Measurements from ENCODE around the gene FOLR3. TPM values are rescaled to one million over a fixed set of nuclear protein-coding genes. Genes with fewer than 3 reads are reported as not detected.
"Not testable (repeated sequence)": the region's sequence is repeated elsewhere in the genome, so short reads cannot be mapped to it uniquely, and the experiment has no call there.

The FOLR3 gene
- total RNA-seq, 1 donor from 2014 or later: 0.52 TPM

DNA sequence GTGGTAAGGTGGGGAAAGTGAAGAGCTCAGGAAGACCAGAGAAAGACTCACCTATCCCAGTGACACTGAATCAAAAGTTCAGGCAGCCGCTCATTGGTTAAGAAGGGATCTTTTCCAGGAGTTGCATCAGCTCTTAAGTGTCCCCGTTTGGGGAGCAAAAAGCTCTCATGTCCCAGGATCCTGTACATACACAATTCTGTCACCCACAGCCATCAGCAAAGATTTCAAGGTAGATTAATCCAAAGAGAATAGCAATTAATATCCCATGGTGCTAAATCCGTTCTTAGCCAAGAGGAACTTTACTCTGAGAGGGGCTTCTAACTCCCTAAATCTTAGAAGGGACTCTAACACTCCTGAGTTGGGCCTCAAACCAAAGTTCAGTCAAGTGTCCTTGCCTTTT lies 19.3 kb downstream of the FOLR3 start:
- Histone ChIP-seq H3K27me3 (ENCODE audit: control insufficient read depth in 3 of 3, insufficient read depth in 3 of 3, low read length in 3 of 3) (peaks cover 0 to 6% (median 6%) of the 10 kb centered on the region in 3 donors), H3K9ac (ENCODE audit: low read depth in 1 of 3, low read length in 3 of 3) (no peak overlapping the region), H3K4me3 (ENCODE audit: low read length in 3 of 3) (no peak overlapping the region), H3K27ac (ENCODE audit: low read depth, low read length) (no peak overlapping the region), H3K9me3 (ENCODE audit: control insufficient read depth in 3 of 3, low read length in 3 of 3) (no peaks in the 10 kb centered on the region), H3K36me3 (ENCODE audit: control insufficient read depth in 3 of 3, insufficient read depth in 3 of 3, low read length in 3 of 3) (no peaks in the 10 kb centered on the region), H3K4me1 (ENCODE audit: control insufficient read depth in 3 of 3, insufficient read depth in 3 of 3, low read length in 3 of 3) (no peaks in the 10 kb centered on the region)

GRCh38 chr11:72155751-72156150 lies 20.2 kb downstream of the FOLR3 start:
- no peak overlapping the region for H3K27ac ChIP-seq (ENCODE audit: low read depth, low read length)
- no peak overlapping the region for H3K4me3 ChIP-seq (ENCODE audit: low read length in 3 of 3)
- H3K9ac ChIP-seq (ENCODE audit: low read depth in 1 of 3, low read length in 3 of 3): no peak overlapping the region
- H3K9me3 ChIP-seq (ENCODE audit: control insufficient read depth in 3 of 3, low read length in 3 of 3): no peaks in the 10 kb centered on the region
- H3K36me3 ChIP-seq (ENCODE audit: control insufficient read depth in 3 of 3, insufficient read depth in 3 of 3, low read length in 3 of 3): no peaks in the 10 kb centered on the region
- peaks cover 0 to 6% (median 6%) of the 10 kb centered on the region in 3 donors for H3K27me3 ChIP-seq (ENCODE audit: control insufficient read depth in 3 of 3, insufficient read depth in 3 of 3, low read length in 3 of 3)
- no peaks in the 10 kb centered on the region for H3K4me1 ChIP-seq (ENCODE audit: control insufficient read depth in 3 of 3, insufficient read depth in 3 of 3, low read length in 3 of 3)

GRCh38 chr11:72157131-72157530 lies 21.6 kb downstream of the FOLR3 start:
- H3K27me3 ChIP-seq (ENCODE audit: control insufficient read depth in 3 of 3, insufficient read depth in 3 of 3, low read length in 3 of 3): peaks cover 0 to 6% (median 6%) of the 10 kb centered on the region in 3 donors
- H3K36me3 ChIP-seq (ENCODE audit: control insufficient read depth in 3 of 3, insufficient read depth in 3 of 3, low read length in 3 of 3): no peaks in the 10 kb centered on the region
- no peaks in the 10 kb centered on the region for H3K4me1 ChIP-seq (ENCODE audit: control insufficient read depth in 3 of 3, insufficient read depth in 3 of 3, low read length in 3 of 3)
- no peak overlapping the region for H3K9ac ChIP-seq (ENCODE audit: low read depth in 1 of 3, low read length in 3 of 3)
- H3K27ac ChIP-seq (ENCODE audit: low read depth, low read length): no peak overlapping the region
- no peak overlapping the region for H3K4me3 ChIP-seq (ENCODE audit: low read length in 3 of 3)
- no peaks in the 10 kb centered on the region for H3K9me3 ChIP-seq (ENCODE audit: control insufficient read depth in 3 of 3, low read length in 3 of 3)

DNA sequence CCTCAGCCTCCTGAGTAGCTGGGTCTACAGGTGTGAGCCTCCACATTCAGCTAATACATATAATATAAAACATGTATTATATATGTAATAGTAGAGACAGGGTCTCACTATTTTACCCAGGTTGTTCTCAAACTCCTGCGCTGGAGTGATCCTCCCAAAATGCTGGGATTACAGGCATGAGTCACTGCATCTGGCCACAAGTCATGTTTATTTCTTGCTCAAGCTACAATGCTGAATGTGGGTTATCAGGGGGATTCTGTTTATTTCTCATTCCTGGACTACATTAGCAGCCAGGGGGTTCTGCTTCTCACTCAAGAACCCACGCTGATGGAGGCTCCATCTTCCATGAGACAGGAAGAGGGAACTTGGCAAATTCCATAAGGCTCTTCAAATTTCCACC lies 24.8 kb downstream of the FOLR3 start:
- Histone ChIP-seq H3K27me3 (ENCODE audit: control insufficient read depth in 3 of 3, insufficient read depth in 3 of 3, low read length in 3 of 3) (peaks cover 0 to 6% (median 6%) of the 10 kb centered on the region in 3 donors), H3K4me3 (ENCODE audit: low read length in 3 of 3) (no peak overlapping the region), H3K4me1 (ENCODE audit: control insufficient read depth in 3 of 3, insufficient read depth in 3 of 3, low read length in 3 of 3) (no peaks in the 10 kb centered on the region), H3K27ac (ENCODE audit: low read depth, low read length) (no peak overlapping the region), H3K9ac (ENCODE audit: low read depth in 1 of 3, low read length in 3 of 3) (no peak overlapping the region), H3K36me3 (ENCODE audit: control insufficient read depth in 3 of 3, insufficient read depth in 3 of 3, low read length in 3 of 3) (no peaks in the 10 kb centered on the region), H3K9me3 (ENCODE audit: control insufficient read depth in 3 of 3, low read length in 3 of 3) (no peaks in the 10 kb centered on the region)

- Histone ChIP-seq H3K4me1 (ENCODE audit: control insufficient read depth in 3 of 3, insufficient read depth in 3 of 3, low read length in 3 of 3) (no peaks in the 10 kb centered on the region), H3K9ac (ENCODE audit: low read depth in 1 of 3, low read length in 3 of 3) (no peak overlapping the region), H3K36me3 (ENCODE audit: control insufficient read depth in 3 of 3, insufficient read depth in 3 of 3, low read length in 3 of 3) (no peaks in the 10 kb centered on the region), H3K27ac (ENCODE audit: low read depth, low read length) (no peak overlapping the region), H3K27me3 (ENCODE audit: control insufficient read depth in 3 of 3, insufficient read depth in 3 of 3, low read length in 3 of 3) (peaks cover 0 to 6% (median 6%) of the 10 kb centered on the region in 3 donors), H3K9me3 (ENCODE audit: control insufficient read depth in 3 of 3, low read length in 3 of 3) (no peaks in the 10 kb centered on the region), H3K4me3 (ENCODE audit: low read length in 3 of 3) (no peak overlapping the region)
Observed at GRCh38 chr11:72162891-72163492, 27.5 kb downstream of the FOLR3 start.

DNA sequence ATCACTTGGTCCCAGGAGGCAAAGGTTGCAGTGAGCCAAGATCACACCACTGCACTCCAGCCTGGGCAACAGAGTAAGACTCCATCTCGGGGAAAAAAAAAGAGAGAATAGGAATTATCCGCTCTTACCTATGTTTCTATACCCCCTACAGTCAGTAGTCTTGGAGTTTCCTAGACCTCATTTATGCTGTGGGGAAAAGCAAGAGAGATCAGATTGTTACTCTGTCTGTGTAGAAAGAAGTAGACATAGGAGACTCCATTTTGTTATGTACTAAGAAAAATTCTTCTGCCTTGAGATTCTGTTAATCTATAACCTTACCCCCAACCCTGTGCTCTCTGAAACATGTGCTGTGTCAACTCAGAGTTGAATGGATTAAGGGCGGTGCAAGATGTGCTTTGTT lies 28.7 kb downstream of the FOLR3 start:
- H3K36me3 ChIP-seq (ENCODE audit: control insufficient read depth in 3 of 3, insufficient read depth in 3 of 3, low read length in 3 of 3); H3K27ac ChIP-seq (ENCODE audit: low read depth, low read length); H3K4me1 ChIP-seq (ENCODE audit: control insufficient read depth in 3 of 3, insufficient read depth in 3 of 3, low read length in 3 of 3); H3K9ac ChIP-seq (ENCODE audit: low read depth in 1 of 3, low read length in 3 of 3); H3K4me3 ChIP-seq (ENCODE audit: low read length in 3 of 3); H3K27me3 ChIP-seq (ENCODE audit: control insufficient read depth in 3 of 3, insufficient read depth in 3 of 3, low read length in 3 of 3); H3K9me3 ChIP-seq (ENCODE audit: control insufficient read depth in 3 of 3, low read length in 3 of 3): not testable (repeated sequence)

GRCh38 chr11:72169046-72169555 lies 33.6 kb downstream of the FOLR3 start:
- H3K36me3 ChIP-seq (ENCODE audit: control insufficient read depth in 3 of 3, insufficient read depth in 3 of 3, low read length in 3 of 3); H3K27me3 ChIP-seq (ENCODE audit: control insufficient read depth in 3 of 3, insufficient read depth in 3 of 3, low read length in 3 of 3); H3K4me1 ChIP-seq (ENCODE audit: control insufficient read depth in 3 of 3, insufficient read depth in 3 of 3, low read length in 3 of 3); H3K27ac ChIP-seq (ENCODE audit: low read depth, low read length); H3K4me3 ChIP-seq (ENCODE audit: low read length in 3 of 3); H3K9ac ChIP-seq (ENCODE audit: low read depth in 1 of 3, low read length in 3 of 3); H3K9me3 ChIP-seq (ENCODE audit: control insufficient read depth in 3 of 3, low read length in 3 of 3): not testable (repeated sequence)

- H3K4me3 ChIP-seq (ENCODE audit: low read length in 3 of 3); H3K27me3 ChIP-seq (ENCODE audit: control insufficient read depth in 3 of 3, insufficient read depth in 3 of 3, low read length in 3 of 3); H3K27ac ChIP-seq (ENCODE audit: low read depth, low read length); H3K36me3 ChIP-seq (ENCODE audit: control insufficient read depth in 3 of 3, insufficient read depth in 3 of 3, low read length in 3 of 3); H3K4me1 ChIP-seq (ENCODE audit: control insufficient read depth in 3 of 3, insufficient read depth in 3 of 3, low read length in 3 of 3); H3K9ac ChIP-seq (ENCODE audit: low read depth in 1 of 3, low read length in 3 of 3); H3K9me3 ChIP-seq (ENCODE audit: control insufficient read depth in 3 of 3, low read length in 3 of 3): not testable (repeated sequence)
Observed at GRCh38 chr11:72169754-72170153, 34.2 kb downstream of the FOLR3 start.

- not testable (repeated sequence) for H3K36me3 ChIP-seq (ENCODE audit: control insufficient read depth in 3 of 3, insufficient read depth in 3 of 3, low read length in 3 of 3); H3K27me3 ChIP-seq (ENCODE audit: control insufficient read depth in 3 of 3, insufficient read depth in 3 of 3, low read length in 3 of 3); H3K9ac ChIP-seq (ENCODE audit: low read depth in 1 of 3, low read length in 3 of 3); H3K9me3 ChIP-seq (ENCODE audit: control insufficient read depth in 3 of 3, low read length in 3 of 3); H3K4me3 ChIP-seq (ENCODE audit: low read length in 3 of 3); H3K4me1 ChIP-seq (ENCODE audit: control insufficient read depth in 3 of 3, insufficient read depth in 3 of 3, low read length in 3 of 3); H3K27ac ChIP-seq (ENCODE audit: low read depth, low read length)
Observed at GRCh38 chr11:72172043-72172442, 36.5 kb downstream of the FOLR3 start.

DNA sequence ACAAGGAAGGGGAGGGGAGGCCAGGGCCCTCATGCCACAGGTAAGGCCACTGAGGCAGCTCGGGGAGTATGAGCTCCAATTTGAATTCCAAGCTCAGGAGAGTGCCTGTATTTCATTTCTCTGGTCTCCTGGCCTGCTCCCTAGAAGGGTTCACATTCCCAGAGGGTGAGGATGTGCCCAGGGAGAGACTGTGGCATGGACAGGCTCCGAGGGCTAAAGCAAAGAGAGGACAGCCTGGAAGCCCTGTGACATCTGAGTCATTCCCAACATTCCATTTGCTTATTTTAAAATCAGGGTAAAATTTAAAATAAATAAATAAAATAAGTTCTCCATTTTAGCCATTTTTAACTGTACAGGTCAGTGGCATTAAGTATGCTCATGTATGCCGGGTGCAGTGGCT lies 37.8 kb downstream of the FOLR3 start:
- H3K9me3 ChIP-seq (ENCODE audit: control insufficient read depth in 3 of 3, low read length in 3 of 3): no peaks in the 10 kb centered on the region
- no peak overlapping the region for H3K9ac ChIP-seq (ENCODE audit: low read depth in 1 of 3, low read length in 3 of 3)
- no peak overlapping the region for H3K4me3 ChIP-seq (ENCODE audit: low read length in 3 of 3)
- no peaks in the 10 kb centered on the region for H3K4me1 ChIP-seq (ENCODE audit: control insufficient read depth in 3 of 3, insufficient read depth in 3 of 3, low read length in 3 of 3)
- peaks cover 0 to 2% (median 0%) of the 10 kb centered on the region in 3 donors for H3K27me3 ChIP-seq (ENCODE audit: control insufficient read depth in 3 of 3, insufficient read depth in 3 of 3, low read length in 3 of 3)
- no peaks in the 10 kb centered on the region for H3K36me3 ChIP-seq (ENCODE audit: control insufficient read depth in 3 of 3, insufficient read depth in 3 of 3, low read length in 3 of 3)
- H3K27ac ChIP-seq (ENCODE audit: low read depth, low read length): no peak overlapping the region

Measured in skeletal muscle tissue (tissue), 4 donors.